ENCODE data around the gene CH25H.
"Not testable (repeated sequence)": the region's sequence is repeated elsewhere in the genome, so short reads cannot be mapped to it uniquely, and the experiment has no call there.

The CH25H gene

GRCh38 chr10:89206402-89207180, 526 bp downstream of the CH25H start:
- TF ChIP-seq, protein P1, sequence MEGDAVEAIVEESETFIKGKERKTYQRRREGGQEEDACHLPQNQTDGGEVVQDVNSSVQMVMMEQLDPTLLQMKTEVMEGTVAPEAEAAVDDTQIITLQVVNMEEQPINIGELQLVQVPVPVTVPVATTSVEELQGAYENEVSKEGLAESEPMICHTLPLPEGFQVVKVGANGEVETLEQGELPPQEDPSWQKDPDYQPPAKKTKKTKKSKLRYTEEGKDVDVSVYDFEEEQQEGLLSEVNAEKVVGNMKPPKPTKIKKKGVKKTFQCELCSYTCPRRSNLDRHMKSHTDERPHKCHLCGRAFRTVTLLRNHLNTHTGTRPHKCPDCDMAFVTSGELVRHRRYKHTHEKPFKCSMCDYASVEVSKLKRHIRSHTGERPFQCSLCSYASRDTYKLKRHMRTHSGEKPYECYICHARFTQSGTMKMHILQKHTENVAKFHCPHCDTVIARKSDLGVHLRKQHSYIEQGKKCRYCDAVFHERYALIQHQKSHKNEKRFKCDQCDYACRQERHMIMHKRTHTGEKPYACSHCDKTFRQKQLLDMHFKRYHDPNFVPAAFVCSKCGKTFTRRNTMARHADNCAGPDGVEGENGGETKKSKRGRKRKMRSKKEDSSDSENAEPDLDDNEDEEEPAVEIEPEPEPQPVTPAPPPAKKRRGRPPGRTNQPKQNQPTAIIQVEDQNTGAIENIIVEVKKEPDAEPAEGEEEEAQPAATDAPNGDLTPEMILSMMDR (conservative IDR thresholded peaks at IDR 0.05), result no peak
- TF ChIP-seq ZFX (IDR thresholded peaks at IDR 0.05), result no peak
- H3K27ac ChIP-seq, result no peak overlapping the region

DNA sequence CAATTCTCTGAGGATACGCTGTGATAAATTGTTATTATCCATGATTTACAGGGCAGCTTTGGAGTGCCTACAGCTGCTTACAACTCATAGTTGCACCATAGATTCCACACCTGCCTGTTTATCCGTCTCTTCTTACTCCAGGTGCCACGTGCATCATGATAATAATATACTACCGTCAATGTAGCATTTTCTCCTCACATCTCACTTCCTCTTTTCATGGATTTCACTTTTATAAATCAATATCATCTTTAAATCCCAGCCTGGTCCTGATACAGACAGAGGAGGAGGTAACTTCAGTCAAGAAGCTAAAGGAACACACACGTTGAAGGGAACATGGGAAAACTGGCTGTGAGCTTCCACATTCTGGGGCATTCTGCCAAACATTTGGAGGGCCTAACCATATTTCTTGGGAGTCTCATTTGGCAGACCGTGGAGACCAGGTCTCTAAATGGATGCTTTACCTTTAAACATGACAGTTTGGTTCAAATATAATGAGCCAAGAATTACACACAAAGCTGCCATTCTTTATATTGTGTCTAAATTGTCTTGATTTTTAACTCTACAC, 2.4 kb downstream of the CH25H start:
- no peak for TF ChIP-seq ZFX (IDR thresholded peaks at IDR 0.05)
- TF ChIP-seq, protein P1 (conservative IDR thresholded peaks at IDR 0.05), result no peak
- no peak overlapping the region for H3K27ac ChIP-seq

DNA sequence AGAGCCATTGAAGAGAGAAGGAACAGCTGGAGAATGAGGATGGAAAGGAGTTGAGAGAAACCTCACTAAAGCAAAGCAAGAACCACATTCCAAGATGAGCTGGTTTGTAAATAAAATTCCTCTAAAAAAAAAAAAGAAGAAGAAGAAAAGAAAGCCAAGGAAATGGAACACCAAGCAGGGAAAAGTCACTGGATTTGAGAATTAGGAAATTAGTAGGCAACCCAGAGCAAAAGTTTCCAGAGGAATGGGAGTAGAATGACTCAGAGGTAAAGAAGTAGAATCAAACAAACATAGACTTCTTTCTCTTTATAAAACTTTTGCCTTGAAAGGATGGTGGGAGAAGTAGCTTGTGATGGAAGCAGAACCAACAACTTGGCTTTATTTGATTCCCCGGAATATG, 3.9 kb downstream of the CH25H start:
- H3K27ac ChIP-seq, result no peak overlapping the region
- TF ChIP-seq, protein P1 (conservative IDR thresholded peaks at IDR 0.05), result no peak
- TF ChIP-seq ZFX (IDR thresholded peaks at IDR 0.05), result no peak

DNA sequence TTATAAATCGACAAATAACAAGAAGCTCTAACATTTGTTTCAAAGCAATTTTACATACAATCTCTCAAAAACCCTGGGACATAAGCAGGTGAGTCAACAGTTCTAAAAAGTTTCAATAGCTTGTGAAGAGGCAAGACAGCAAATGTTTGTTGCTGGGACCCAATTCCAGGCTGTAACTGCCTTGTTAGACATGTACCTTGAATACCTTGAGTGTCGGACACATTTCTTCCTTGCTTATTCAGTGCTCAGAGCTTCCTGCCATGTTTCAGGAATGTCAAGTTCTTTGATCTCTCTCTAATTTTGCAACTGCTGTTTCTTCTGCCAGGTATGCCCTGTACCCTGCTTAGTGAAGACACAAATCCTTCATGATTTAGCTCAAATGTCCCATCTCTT, 5.1 kb downstream of the CH25H start:
- TF ChIP-seq, protein P1 (conservative IDR thresholded peaks at IDR 0.05), result no peak
- TF ChIP-seq ZFX (IDR thresholded peaks at IDR 0.05), result no peak
- no peak overlapping the region for H3K27ac ChIP-seq

DNA sequence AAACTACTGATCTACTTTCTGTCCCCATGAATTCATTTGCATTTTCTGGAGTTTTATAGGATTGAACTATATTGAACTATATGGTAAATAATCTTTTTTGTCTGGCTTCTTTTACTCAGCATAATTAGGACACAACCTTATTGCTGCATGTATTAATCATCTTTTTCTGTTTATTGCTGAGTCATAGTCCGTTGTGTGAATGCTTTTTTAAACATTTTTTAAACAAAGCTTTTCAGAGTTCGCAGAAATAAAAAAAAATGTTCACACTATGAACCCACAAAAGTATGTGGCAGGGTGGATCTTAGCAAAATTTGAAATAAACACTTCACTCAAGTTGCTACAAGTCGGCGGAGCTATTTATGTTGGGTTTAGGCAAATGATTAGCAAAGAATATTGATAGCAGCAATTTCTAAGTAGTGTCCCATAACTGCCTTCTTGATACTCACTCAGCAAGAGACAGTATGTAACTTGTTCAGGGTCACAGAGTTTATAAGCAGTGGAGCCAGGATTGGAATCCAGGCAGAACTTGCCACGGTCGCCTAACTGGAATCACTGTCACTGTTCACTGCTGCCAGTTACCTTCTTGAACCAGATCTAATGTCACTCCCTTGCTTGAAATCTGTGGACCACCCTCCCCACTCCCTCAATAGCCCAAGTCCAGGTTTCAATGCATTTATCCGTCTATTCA, 5.6 kb downstream of the CH25H start:
- no peak for TF ChIP-seq ZFX (IDR thresholded peaks at IDR 0.05)
- TF ChIP-seq, protein P1 (conservative IDR thresholded peaks at IDR 0.05), result no peak
- no peak overlapping the region for H3K27ac ChIP-seq

- TF ChIP-seq, protein P1 (conservative IDR thresholded peaks at IDR 0.05), result no peak
- no peak for TF ChIP-seq ZFX (IDR thresholded peaks at IDR 0.05)
- H3K27ac ChIP-seq, result no peak overlapping the region
Measured at GRCh38 chr10:89197473-89197872, 9.6 kb downstream of the CH25H start.

GRCh38 chr10:89191301-89191700, 15.8 kb downstream of the CH25H start:
- H3K27ac ChIP-seq, result not testable (repeated sequence)

All from C4-2B (cell line).